GM18873 (cell line): ENCODE data around the gene KCNMA1.

ENCODE experiments used
- ATAC-seq: cut with Tn5 transposase; IDR thresholded peaks from one replicate; pipeline ENCODE4 v1.9.1; 2021; ENCODE audit warnings: mild to moderate bottlenecking, moderate library complexity, moderate number of reproducible peaks; ENCODE audit not compliant: unreplicated experiment, low FRiP score

The KCNMA1 gene

DNA sequence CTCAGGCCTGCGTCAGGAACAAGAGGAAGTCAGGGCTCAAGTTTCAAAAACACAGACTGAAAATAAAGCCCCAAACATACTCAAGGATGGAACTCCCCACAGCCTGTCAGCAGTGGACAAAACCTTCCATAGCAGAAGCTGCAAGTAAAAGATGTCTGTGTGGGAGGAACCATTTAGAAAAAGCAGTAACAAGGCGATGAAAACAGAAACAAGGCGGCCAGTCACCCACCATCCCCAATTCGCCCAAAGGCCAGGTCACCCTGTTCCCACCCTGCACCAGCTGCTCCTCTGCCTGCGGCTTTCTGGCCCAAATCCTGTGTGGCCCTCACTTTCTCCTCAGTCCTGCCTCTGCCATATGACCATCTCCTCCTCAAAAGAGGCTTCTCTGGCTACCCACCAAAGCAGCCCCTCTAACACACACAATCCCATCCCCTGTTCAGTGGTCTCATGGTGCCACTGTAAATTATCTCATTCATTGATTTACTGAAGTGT is 27.8 kb downstream of the KCNMA1 start:
- no peak for ATAC-seq

DNA sequence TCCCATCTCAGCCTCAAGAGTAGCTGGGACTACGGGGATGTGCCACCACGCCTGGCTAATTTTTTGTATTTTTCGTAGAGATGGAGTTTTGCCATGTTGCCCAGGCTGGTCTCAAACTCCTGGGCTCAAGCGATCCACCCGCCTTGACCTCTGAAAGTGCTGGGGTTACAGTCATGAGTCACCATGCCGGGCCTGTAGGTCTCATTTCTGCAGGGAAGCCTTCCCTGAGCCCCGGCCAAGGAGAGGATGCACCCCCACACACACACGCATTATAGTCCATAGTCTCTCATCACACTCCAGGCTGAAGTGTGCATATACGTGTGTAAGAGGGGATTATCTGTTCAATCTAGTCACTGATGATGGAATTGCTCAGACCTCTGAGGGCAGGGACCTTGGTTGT is 29.3 kb downstream of the KCNMA1 start:
- ATAC-seq = no peak

DNA sequence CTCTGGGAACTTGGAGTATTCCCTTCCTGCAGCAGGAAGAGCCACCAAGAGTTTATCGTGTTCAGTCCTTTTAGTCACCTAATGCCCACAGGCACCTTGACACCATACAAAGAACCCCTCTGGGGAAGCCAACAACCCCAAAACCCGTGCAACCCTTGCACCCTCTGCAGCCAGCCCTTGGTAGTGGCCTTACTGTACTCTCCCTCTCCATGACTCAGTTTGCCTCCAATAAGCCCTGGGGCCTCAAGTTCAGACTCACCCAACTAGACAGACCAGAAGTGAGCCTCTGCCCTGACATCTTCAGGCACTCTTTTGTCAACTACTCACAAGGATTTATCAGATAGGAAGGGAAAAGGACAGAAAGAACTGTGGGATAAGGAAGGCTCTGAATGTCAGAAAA is 30.9 kb downstream of the KCNMA1 start:
- ATAC-seq = no peak

DNA sequence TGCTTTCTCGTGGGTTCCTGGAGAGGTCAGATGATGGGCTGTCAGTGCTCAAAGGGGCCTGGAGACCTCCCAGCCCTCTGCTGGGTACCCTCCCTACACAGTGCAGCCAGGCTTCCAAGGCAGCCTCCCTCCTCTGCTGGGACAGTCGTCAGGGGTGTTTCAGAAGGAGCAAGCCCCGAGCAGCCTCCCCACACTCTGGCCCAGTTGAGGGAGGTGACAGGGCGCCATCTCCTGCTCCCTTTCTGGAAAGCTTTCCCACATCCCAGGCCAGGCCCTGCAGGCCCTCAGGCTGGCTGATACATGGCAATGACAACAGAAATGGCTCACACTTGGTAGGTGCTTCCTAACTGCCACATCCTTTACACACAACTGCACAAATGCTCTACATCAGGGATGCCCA is 32.1 kb downstream of the KCNMA1 start:
- no peak for ATAC-seq

DNA sequence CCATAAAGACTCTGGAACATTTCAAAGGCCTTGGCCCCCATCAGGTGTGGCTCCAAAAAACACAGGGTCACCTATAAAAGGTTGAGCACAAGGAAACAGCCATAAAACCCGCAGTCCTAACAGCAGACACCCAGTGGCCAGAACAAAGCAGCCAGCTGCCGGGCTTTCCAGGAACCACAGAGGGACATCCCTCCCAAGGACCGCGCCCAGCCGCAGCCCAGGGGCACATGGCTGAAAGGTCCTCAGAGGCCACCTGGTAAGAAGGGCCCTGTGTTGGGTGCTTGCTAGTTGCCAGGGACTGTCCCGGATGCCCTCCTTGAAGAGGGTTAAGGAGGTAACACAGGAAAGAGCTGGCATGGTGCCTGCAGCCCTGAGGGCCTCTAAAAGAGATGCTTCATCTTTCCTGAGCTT is 32.7 kb downstream of the KCNMA1 start:
- ATAC-seq = no peak

DNA sequence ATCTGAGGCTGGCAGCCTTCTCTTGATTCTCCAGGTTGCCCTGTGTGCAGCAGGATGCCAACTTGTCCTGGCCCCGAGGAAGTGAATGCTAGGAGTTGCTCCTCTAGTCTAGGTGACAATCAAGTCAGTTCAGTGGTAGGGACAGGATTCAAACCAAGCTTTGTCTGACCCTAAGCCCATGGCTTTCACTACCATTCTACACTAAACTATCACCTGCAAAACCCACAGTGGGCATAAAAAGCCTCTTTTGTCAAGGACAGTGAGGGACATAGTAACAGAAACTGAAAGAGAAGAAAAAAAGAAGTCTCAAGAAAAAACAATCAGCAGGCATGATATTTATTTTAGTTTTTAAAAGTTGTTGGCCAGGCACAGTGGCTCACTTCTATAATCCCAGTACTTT is 33.5 kb downstream of the KCNMA1 start:
- ATAC-seq = no peak

DNA sequence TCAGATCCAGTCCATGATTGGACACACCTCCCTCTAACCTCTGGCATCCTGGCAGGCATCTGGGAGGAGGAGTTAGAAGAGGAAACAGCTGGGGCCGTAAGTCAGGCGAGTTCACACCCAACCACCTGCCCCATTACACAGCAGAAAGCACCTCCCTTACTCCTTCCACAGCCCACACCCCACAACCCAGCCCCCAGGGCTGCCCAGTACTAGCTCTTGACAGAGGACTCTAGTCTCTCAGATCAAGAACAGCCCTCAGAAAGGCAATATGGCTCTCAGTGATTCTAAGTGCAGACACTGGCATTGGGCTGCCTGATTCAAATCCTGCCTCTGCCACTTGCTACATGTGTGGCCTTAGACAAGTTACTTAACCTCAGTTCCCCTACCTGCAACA is 34.1 kb downstream of the KCNMA1 start:
- no peak for ATAC-seq

DNA sequence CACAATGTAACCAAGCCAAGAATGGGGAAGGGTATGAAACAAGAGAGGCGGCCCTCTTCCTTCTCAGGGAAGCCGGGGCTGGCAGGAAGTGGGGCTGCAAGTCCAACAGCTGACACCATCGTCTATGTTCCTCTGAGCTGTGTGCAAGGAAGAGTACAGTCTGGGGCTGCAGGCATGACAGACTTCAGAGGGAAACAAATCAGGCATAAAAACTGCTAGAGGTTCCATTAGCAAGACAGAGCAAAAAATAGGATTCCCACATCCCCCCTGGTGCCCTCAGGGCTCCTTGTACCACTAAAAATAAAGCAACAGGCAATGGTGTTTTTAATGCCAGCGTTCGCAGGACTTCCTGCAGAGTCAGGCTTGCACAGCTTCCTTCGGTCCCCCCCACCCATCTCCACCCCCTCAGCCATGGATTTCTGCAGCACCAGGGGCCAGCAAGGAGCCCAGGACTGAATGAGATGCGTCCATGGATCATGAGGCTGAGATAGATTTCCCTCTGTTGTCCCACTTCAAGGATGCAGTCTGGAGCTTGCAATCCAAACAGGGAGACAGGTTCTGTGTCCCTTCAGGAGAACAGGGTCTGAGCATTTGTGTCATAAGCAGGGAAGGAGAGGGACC is 34.6 kb downstream of the KCNMA1 start:
- ATAC-seq = no peak

DNA sequence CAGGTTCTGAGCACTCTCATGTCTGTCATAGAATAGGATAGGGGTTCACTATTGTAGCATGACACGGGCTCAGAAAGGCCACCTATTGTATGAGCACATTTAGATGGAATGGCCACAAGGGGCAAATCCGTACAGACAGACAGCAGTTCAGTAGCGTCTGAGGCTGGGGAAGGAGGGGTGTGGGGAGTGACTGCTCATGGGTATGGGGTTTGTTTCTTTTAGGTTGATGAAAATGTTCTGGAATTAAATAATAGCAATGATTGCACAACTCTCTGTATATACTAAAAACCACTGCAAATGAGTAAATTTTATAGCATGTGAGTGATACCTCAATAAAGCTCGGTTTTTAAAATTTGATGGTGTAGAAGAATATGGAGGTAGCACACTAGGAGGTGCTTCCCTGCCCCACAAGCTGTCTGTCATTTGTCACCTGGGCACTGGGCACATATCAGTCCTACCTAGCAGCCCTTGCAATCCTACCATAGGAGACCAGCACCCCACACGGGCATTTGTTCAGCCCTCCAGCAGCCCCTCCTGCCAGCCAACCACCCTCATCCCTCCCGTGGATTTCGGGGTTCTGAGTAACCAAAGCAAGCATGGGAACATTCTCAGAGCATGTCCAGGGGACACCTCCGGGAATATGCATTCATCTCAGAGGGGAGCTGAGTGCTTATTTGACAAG is 35.2 kb downstream of the KCNMA1 start:
- ATAC-seq = no peak

DNA sequence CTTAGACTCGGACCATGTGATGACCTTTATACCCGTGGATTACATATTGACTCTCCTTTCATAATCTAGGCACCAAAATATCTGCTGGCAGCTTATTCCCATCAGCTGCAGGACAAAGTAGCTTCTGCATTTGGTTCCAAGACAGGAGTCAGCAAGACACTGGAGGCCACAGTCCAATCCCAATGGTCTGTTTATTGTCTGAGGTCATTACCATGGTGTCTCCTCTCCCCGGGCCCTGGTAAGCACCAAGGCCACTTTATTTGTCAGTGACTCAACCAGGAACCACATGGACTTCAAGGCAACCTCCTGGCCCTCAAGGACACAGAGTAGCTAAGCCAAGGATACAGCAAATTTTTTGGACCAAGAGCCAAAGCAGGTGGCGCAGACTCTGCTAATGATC is 36.1 kb downstream of the KCNMA1 start:
- ATAC-seq = no peak

DNA sequence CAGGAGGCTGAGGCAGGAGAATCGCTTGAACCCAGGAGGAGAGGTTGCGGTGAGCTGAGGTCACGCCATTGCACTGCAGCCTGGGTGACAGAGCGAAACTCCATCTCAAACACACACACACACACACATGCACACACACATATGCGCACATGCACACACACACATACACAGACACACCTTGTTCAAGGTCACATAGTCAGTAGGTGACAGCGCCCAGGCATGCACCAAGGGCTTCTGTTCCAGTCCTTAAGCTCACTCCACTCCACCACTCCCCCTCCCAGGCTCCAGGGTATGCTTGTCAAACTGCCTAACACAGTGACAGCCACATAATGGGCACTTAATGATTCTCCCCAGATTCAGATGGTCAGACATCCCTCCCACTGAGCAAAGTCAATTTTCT is 37.0 kb downstream of the KCNMA1 start:
- ATAC-seq = no peak

DNA sequence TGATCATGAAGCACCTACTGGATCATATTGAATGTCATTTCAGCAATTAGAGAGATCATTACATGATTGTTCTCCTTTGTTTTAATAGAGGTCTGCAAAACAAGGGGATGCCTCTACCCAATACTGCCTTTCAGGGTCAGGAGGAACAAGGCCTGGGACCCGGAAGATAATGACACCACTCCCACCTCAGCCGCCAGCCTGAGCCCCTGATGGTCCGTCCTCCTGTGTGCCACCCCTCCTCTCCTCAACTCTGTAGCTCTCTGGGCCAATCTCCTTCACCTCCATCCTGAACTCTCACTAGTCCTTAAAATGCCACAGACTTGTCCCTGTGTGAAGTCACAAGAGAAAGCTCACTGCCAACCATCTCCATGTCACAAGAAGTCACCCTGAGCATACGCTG is 38.0 kb downstream of the KCNMA1 start:
- ATAC-seq = no peak

DNA sequence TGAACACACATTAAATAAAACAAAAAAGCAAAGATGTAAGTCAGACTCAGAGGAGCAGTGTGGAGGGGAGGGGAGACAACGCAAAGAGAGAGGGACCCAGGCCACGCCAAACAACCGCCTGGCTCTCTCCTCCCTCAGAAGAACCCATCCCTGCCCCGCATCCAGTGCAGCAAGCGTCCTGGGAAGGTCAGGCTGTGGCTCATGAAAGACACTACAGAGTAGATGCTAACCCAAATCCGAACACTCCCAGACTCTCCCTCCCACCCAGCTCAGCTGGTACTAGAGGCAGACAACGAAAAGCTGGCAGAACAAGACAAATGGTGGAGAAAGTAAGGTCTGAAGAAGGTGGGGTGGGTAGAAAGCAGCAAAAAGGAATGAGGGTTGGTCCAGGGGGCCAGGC is 39.0 kb downstream of the KCNMA1 start:
- ATAC-seq = no peak

DNA sequence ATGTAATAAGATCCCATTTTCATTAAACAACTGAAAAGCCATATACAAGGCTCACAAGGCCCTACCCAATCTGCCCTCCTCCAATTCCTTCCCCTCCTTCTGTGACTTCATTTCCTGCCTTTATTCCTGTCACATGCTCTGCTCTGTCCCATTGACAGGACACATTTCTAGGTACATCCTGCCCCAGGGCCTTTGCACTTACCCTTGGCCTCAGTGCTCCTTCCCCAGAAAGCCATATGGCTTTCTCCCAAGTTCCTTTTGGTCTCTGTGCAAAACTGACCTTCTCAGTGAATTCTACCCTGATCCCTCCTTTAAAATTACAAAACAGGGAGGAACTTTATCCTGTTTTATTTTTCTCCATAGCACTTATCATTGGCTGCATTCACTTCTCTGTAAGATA is 40.0 kb downstream of the KCNMA1 start:
- no peak for ATAC-seq

DNA sequence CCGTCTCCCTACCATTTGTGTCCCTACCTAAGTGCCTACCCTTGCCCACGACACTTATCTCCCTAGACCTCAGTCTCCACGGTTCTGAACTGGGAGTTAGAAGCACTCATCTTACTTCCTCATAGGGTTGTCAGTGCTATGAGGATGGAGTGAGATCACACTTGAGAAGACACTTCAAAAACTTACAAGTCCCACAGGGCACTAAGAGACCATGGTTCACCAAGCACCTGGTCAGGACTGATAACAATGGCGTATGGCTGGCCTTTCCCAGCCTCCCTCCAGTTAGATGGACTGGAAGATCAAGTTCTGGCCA is 43.2 kb downstream of the KCNMA1 start:
- ATAC-seq = no peak

DNA sequence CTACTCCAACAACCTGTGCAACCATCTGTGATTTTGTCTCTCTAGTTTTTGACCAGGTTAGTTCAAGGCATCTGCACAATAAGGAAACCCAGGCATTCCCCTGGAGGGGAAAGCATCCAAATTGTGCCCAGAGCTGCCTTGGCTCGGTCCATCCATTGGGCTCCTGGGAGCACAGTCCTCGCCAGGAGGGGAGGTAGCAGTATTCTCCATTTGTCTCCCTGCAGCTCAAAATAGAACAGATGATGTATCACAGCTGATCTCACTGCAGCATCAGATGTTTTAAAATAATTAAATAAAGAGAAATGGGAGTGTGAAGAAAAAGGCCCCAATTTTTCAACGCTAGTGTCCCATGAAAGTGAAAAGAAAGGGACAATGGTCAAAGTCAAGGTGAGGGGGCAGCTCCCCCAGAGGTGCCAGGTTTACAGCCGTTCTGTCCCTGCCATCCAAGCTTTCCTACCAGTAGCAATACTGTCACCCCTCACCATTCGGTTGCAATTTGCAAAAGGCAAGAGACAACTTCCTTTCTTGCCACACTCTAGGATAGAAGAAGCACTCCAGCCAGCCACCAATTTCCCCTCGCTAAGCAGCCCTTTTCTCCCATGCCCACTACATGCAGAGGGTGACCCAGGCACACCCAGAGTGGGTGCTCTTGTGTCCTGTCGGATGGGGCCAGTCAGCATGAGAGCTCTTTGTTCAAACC is 43.7 kb downstream of the KCNMA1 start:
- ATAC-seq = no peak

DNA sequence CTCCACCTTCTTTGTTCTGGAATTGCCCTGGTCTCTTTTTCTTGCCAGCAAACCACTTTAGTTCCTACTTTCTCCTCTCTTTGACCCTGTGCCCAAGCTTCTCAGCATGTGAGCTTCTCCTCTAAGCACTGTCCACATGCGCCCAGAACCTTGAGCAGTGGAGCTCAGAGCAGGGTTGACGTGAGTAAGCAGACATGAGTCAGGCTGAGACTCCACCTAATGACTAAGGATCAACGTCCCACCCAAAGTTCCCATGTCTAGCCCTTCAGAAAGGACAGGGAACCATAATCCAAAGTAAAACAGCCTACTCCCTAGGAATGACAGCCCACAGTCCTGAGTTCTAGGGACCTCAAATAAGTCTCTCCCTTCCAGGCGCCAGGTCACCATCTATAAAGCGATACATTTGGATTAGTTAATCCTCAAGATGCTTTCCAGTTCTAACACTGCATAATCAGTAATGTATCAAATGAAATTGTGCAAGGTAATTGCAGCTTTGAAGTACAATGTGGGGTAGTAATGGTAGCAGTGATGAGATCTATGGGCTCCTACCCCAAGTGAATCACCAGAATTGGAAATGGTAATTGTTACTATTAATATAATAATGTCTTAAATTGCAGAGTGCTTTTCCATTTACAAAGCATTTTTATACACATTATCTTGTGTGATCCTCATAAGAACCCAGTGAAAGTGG is 44.5 kb downstream of the KCNMA1 start:
- no peak for ATAC-seq

DNA sequence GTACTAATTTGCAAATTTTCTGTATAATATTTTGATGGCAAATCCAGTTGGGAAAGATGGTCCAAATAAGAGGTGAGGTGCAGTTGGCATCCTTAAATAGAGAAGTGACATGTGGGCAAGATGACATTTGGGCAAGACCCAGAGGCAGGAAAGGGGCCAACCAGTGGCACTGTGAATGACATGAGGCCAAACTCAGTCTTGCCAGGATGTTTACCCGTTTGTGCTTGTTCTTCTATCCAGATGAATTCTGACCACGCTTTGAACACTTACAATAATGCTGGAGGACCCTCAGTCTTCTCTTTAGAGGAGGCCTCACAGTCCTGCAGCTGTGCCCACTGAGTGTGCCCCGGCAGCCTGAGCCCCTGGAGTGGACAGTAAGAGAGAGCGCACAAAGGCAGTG is 45.1 kb downstream of the KCNMA1 start:
- ATAC-seq = no peak

DNA sequence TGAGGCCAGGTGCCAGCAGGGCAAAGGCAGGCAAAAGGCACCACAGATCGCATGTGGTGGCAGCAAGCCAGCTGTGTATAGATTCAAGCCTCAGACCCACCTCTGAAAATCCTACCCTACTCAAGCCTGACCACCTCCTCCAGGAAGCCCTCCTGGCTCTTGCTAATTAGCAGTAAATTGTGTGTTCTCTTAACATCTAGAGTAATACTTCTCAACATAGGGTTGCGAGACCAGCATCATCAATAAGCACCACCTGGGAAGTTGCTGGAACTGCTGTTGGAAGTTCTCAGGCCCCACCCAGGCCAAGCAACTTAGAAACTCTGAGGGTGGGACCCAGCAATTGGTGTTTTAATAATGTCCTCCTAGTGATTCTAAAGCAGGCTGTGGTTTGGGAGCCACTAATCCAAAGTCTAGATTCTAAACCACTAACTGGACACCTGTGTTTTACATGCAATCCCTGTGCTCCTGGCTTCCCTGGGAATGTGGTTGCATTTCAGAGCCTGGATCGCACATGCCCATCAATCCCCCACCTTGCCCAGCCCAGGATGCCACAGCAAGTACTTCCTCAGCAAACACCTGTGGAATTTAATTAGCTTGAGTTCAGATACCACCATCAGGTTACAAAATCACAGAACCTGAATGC is 46.2 kb downstream of the KCNMA1 start:
- no peak for ATAC-seq

DNA sequence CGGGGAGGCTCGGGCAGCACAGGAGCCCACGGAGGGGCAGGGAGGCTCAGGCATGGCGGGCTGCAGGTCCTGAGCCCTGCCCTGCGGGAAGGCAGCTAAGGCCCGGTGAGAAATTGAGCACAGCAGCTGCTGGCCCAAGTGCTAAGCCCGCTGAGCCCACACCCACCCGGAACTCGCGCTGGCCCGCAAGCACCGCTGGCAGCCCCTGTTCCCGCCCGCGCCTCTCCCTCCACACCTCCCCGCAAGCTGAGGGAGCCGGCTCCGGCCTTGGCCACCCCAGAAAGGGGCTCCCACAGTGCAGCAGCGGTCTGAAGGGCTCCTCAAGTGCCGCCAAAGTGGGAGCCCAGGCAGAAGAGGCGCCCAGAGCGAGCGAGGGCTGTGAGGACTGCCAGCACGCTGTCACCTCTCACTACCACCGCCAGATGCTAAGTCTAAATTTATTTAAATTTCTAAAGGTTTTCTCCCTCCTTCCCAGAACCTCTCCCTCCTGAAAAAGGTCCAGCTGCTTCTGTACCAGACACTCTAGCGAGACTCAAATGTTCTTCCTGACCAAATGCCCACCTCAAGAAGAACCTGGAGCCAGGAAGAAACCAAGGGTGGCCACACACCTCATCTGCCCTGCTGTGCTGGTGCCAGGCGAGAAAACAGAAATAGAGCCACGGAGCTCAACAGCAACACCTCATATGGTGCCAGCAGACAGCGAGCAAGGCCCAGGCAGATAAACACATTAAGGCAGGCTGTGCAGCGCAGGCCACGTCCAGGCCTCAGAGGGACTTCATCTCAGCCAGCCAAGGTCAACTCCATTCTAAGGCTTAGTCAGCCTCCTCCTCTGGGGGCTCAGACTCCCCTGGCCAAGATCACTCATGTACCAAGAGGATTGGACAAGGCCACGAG is 47.0 kb downstream of the KCNMA1 start:
- ATAC-seq = no peak
